HG03103 (cell line): ENCODE measurements around the gene SYNGR1.
"Not testable (repeated sequence)": the region's sequence is repeated elsewhere in the genome, so short reads cannot be mapped to it uniquely, and the experiment has no call there.

Experiments used
- ATAC-seq: cut with Tn5 transposase; IDR thresholded peaks from one replicate; pipeline ENCODE4 v1.9.1; 2021; ENCODE audit warnings: low read depth; ENCODE audit not compliant: unreplicated experiment

Gene SYNGR1

DNA sequence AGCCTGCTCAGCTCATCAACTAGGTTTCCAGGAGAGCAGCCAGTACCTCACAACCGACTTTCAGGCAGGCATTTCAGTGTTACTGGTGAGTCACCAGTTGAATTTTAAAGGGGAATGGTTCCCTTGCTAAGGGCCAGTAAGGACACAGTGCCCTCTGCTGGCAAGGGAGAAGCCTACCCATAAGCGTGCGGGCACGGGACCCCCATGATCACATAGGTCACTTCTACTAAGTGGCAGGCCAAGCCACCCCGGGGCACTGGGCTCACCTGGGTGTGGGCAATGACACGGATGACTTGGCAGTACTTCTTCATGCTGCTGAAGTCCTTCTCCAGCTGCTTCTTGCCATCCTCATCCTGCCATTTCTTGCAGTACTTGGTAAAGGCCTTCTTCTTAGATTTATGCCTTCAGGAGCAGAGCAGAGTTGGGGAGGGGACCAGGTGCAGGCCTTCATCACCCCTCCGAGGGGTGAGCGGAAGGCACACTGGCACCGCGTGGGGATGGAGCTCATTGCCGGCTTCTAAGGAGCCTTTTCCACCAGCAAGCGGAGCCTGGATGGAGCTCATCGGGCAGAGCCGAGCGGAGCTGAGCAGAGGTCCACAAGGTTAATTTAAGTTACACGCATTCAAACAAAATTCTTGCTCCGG lies 33.2 kb upstream of the SYNGR1 start:
- no peak for ATAC-seq

DNA sequence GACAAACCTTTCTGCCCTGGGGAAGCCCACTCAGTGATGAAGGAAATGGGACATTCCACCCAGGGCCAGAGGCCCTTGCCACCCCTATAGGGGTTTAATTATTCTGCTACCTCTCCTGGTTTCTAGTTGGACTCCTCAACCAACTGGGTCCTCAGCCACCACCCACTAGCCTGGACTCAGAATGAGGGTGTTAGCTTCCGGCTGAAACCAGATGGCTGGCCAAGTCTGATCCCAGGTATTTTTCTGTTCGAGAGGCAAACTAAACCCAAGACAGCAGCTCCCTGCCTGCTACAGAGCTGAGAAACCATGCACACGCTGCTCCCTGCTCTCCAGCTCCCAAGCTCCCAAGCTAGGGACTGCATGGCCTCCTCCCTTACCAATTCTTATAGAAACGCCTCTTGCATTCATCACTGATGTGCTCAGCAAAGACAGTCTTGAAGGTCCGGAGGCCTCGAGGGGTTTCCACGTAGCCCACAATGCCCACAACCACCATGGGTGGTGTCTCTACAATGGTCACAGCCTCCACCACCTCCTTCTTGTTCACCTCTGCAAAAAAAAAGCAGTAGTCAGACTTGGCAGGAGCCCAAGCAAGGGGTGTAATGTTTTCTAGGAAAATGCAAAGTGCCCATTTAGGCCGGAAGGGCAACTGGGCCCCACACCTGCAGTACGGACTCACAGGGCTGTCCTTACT lies 32.6 kb upstream of the SYNGR1 start:
- no peak for ATAC-seq

DNA sequence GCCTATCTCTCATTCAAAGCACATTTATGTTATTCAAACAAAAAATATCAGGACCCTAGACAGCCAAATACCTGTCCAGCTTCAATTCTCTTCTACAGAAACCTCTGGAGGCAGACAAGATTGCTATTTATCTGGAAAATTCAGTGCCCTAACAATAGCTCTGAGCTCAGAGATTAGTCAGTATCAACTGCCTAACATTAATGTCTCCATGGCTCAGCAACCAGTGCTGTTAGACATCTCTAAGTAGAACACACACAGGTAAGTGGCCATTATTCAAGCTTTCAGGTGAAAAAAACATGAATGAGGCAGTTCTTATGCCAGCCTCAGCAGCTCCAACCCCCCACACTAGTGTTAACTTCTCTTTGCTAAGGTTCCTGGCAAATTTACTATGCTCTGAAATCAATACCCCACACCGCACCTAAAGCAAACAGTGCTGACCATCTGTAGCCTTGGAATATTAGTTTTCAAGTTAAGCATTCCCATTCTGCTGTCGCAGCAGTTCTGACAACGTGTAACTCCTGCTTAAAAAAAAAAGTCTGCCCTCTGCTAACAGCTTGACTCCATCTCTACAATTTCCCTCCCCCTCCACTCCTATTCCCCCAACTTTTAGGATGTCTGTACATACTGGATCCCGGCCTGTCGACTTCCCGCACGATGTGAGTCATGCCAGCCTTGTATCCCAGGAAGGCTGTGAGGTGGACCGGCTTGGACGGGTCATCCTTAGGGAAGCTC lies 31.9 kb upstream of the SYNGR1 start:
- ATAC-seq, result no peak

DNA sequence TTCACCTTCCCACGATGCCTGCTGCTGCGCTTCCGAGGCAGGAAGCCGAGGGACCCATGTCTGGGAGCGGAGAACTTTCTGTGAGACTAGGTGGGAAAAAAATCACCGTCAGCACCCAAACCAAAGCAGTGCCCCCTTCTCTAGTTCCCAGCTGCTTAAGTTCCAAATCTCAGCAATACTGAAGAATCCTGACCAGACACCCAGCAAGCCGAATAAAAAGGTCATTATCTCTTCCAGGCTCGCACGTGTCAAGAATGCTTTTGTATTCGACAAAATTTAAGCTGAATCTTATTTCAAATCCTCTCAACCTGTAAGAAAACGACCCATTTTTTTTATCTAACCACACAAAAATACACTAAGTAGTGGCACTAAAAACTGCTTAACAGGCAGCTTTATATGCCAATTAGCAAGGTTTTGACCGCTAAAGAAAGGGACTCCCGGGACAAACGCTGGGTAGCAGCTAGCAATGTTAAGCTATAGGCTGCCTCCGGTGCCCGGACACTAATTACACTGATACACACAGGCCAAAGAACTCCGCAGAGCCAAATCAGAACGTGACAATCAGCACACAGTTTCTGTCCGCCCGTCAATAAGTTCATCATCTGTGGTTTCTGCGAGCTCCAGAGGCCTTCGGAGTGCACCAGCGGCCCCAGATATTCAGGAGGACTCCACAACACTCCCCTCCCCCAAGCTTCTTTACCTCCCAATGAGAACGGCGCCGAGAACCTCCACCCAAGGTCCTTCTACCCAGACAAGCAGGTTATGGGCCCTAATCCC lies 31.1 kb upstream of the SYNGR1 start:
- ATAC-seq, result no peak

DNA sequence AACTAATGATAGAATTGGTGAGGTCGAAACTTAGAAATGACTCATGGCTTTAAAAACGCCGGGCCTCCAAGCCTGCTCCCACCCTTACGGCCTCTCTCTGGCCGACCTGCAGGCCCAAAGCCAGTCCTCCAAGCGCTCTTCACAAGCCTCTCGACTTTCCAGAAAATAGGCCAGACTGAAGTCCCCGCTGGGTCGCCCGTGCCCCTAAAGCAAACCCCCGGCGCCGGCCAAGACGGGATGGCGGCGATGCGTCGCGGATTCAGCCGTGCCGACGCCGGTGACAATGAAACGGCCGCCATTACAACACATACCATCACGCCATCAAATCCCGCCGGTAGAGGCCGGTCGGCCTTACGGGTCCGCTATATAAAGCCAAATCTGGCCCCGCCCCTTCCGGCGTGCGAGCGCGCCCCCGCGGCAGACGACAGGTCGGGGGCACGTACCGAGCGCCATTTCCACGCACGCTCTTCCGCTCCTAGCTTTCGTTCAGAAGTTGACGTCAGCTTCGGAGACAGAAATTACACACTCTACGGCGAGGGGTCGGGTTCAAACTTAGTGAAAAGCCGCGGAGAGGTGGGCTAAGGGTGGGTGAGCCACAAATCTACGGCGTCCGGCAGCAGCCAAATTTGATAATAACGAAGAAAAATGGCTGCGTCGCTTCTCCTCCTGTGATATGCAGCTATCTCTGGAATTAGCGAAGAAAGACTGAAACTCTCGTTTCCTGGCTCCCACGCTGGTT lies 30.3 kb upstream of the SYNGR1 start, which contains the start of gene RPL3:
RPL3 (minus strand) TSS at position 340 of the 739 bp plus-strand sequence; CDS start at position 314, 26 bp downstream.
- ATAC-seq, result peak; percentile 85

DNA sequence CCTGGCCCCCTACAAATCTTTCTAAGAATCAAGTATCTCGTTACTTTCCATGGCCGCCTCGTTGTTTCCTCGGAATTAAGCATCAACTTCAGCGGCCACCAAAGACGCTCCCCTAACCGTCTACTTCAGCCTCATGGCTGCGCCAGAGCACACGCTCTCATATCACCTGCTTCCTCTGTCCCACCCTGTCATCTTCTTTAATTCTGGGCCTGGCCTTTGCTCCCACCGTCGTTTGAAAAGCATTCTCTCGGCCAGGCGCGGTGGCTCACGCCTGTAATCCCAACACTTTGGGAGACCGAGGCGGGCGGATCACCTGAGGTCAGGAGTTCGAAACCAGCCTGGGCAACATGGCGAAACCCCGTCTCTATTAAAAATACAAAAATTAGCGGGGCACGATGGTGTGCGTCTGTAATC lies 29.2 kb upstream of the SYNGR1 start:
- not testable (repeated sequence) for ATAC-seq

DNA sequence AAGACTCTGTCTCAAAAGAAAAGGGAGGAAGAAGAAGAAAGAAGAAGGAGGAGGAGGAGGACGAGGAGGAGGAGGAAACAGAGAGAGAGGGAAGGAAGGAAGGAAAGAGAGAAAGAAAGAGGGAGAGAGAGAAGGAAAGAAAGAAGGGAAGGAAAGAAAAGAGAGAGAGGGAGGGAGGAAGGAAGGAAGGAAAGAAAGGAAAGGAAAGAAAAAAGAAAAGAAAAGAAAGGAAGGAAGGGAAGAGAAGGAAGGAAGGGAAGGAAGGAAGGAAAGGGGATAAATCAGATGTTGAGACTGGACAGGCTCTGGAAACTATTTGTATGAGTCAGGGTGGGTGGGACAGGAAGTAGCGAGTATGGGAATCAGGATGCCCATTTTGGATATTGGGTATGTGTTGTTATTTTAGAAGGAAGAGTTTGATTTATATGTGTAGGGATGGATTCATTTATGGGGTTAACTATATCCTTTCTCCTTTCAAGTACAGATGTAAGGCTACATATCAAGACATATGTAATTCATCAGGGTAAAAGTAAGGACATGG lies 24.3 kb upstream of the SYNGR1 start:
- no peak for ATAC-seq

DNA sequence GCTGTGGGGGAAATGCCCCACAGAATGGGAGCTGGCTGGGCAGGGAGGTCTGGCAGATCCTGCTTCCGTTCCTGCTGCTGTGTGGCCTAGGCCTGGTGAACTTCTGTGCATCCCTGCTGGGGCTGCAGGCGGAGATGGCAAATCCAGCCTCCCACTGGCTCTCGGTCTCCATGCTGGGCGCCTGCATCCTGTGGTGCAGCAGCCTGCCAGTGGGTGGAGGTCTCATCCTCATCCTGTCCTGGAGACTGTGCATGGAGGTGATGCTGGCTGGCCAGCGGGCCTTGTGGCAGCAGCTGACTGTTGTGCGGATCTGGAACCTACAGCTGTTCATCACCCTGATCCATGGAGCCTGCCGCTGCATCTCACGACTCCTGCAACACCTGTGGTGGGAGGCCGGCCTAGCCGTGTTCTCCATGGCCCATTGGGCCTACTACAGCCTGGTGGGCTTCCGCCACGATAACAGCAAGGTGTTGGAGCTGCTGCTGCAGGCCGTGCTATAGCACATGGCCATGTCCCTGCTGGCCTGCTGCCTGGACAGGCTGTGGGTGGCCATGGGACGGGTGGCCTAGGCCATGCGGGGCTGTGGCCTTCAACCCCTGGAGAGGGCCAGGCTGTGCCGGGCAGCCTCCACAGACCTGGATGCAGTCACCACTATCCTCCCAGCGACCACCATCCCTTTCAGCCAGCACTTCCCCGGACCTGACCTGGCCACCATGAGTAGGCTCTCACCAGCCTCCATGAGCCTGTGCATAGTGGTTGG lies 21.6 kb upstream of the SYNGR1 start:
- ATAC-seq, result no peak

DNA sequence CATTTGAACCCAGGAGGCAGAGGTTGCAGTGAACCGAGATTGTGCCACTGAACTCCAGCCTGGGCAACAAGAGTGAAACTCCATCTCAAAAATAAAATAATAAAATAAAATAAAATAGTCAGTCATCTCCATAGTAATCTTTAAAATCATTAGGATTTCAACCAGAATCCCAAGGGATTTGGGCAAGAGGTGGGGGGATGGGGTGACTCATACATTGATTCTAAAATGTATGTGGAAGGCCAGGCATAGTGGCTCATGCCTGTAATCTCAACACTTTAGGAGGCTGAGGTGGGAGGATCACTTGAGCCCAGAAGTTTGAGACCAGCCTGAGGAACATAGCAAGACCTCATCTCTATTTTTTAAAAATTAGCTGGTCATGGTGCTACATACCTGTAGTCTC lies 19.2 kb upstream of the SYNGR1 start:
- ATAC-seq, result not testable (repeated sequence)

DNA sequence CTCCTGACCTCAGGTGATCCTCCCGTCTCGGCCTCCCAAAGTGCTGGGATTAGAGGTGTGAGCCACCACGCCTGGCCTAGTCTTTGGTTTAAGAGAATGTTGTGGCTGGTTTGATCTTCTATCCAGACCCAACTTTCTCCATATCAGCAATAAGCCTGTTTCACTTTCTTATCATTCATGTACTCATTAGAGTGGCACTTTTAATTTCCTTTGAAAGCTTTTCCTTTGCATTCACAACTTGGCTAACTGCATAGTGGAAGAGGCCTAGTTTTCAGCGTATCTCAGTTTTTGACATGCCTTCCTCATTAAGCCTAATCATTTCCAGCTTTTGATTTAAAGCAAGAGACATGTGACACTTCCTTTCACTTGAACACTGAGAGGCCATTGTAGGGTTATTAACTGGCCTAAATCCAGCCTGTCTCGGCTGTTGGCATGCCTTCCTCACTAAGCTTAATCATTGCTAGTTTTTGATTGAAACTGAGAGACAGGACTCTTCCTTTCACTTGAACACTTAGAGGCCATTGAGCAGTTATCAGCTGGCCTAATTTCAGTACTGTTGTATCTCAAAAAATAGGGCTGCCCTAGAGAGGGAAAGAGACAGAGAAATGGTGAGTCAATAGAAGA lies 17.2 kb upstream of the SYNGR1 start:
- ATAC-seq, result no peak

DNA sequence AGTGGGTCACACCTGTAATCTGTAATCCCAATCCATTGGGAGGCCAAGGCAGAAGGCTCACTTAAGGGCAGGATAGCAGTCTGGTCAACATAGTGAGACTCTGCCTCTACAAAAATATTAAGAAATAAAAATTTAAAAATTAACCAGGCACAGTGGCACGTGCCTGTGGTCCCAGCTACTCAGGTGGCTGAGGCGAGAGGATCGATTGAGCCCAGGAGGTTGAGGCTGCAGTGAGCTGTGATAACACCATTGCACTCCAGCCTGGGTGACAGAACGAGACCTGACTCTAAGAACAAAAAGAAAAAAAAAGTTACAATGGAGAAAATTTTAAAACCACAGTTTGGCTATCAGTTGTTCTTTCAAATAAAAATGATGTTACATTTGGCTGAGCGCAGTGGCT lies 13.4 kb upstream of the SYNGR1 start:
- ATAC-seq, result no peak

DNA sequence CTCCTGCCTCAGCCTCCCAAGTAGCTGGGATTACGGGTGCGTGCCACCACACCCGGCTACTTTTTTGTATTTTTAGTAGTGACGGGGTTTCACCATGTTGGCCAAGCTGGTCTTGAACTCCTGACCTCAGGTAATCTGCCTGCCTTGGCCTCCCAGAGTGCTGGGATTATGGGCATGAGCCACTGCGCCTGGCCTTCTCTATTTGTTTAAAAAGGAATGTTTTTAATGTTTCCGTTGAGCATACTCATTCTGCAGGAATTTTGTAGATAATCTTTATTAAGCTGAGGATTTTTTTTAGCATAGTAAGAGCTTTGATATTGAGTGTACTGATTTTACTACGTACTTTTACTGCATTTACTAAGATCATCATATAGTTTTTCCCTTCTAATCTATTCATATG lies 10.0 kb upstream of the SYNGR1 start:
- ATAC-seq, result not testable (repeated sequence)

DNA sequence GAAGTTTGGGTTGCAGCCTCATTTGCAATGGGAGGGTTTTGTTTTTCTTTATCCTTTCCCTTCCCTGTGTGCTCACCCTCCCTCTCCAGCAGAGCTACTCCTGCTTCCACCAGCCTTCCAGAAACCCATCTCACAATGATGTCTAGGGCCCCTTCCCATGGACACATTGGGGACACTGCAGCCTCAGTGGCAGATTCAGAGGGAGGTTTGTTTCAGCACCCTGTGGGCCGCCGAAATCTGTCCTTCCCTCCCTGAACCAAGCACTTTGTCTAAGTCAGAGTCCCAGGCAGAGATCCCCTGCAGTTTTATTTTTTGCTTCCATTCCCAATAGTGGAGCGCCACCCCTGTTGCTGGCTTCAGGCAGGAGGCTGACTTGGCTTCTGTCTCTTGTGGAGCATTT lies 8.6 kb upstream of the SYNGR1 start:
- no peak for ATAC-seq

DNA sequence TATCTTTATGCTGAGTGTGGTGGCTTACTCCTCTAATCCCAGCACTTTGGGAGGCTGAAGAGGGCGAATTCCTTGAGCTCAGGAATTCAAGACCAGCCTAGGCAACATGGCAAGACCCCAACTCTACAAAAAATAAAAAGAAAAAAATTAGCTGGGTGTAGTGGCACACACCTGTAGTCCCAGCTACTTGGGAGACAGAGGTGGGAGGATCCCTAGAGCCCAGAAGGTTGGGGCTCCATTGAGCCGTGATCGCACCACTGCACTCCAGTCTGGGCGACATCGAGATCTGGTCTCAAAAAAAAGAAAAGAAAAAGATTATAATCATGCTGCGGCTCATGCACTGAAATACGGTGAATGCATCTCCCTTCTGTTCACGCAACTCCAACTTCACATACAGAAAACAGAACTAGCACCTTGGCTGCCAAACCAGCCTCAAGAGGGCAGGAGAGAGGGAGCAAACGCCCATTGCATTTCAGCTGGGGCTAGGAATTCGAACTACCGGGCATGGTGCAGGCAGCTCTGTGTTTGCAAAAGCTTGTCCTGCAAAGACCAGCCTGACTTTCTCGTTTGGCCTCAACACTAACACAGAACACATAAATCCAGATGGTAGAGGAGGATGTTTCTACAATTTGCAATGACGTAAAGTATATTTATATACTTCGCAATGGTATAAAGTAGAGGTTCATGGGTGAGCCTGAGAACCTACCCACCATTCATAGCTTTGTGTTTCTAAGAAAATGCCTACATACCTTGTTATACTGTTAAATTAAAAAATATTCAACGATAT lies 6.3 kb upstream of the SYNGR1 start:
- no peak for ATAC-seq

DNA sequence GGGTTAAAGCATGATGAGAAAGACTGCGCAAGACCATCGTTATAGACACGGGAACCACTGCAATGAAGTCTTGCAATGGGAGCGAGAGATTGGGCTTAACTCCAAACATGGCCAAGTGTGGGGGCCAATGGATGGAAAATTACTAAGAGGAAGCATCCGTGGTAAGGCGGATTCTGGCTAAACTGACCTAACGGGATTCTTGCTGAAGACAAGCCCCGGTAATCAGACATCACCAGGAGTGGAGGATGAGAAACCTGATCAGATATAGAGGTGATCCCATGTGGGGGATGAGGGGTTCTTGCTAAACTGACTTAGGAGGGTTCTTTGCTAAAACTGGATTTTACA lies 5.8 kb upstream of the SYNGR1 start:
- ATAC-seq, result no peak

DNA sequence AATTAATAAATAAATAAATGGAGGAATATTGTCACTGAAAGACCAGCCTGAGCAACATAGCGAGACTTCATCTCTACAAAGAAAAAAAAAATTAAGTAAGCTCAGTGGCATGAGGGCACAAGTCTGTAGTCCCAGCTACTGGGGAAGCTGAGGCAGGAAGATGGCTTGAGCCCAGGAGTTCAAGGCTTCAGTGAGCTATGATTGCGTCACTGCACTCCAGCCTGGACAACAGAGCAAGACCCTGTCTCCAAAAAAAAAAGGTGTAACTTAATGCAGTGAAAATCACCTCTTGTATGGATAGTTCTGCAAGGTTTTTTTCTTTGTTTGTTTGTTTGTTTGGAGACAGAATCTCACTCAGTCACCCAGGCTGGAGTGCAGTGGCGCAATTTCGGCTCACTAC lies 4.6 kb upstream of the SYNGR1 start:
- ATAC-seq, result no peak

DNA sequence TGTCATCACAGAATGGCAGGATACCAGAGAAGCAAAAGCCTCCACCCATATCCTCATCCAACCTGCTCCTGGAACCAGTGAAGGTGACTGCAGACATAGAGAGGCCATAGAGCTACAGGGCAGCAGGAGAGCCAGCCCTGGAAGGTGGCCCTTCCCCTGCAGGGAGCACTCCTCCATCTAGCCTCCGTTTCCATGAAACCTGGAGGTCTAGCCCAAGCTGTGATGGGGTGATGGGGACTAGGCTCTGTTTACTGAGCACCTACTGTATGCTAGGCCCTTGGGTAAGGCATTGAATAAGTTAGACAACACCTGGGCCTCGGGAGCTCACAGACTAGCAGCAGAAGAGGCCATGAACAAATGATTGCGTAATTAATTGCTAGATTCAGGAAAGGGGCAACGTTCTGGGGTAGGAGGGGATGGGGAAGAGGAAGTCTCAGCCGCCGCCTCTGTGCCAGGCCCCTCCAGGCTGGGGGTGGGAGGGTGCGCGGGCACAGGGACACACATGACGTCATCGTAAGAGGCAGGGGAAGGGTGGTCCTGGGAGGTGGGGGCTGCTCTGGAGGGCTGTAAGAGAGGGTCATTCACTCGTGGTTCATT lies 784 bp upstream of the SYNGR1 start:
- no peak for ATAC-seq

DNA sequence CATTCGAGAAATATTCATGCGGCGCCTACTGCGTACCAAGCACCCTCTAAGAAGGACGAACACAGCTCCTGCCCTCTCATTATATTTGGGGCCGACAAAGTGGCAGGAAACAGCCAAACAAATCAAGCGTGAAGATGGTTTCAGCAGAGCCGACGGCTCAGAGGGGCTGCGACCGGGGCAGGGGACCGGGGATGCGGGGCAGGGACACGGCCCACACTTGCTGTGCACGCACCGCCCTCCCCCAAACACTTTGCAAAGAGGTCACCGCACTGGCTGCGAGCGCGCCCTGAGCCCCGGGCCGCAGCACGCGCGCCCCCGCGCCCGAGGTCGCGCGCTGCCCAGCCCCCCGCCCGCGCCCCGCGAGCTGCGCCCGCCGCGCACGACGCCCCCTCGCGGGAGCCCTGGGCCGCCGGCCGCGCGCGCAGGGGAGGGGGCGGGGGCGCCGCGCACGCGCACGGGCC lies 255 bp upstream of the SYNGR1 start:
- no peak for ATAC-seq
